ENCODE results near the gene STEAP4.

GRCh38 chr7:88346357-88346756 is 39.7 kb upstream of the STEAP4 start:
- TF ChIP-seq POLR2AphosphoS5 (IDR thresholded peaks at IDR 0.05; ENCODE audit: low read depth, low read length) = no peak
- TF ChIP-seq REST (IDR thresholded peaks at IDR 0.05; ENCODE audit: insufficient read depth in 1 of 2, low read depth in 2 of 2, low read length in 2 of 2) = no peak

Measured in PFSK-1 (cell line).